M059J (cell line): Measurements from ENCODE around the gene HMG20B. TPM values are rescaled to one million over a fixed set of nuclear protein-coding genes. Genes with fewer than 3 reads are reported as not detected.

Experiments
- DNase-seq: peaks from one replicate; pipeline ENCODE4 v3.0.0-alpha.2; 2012; ENCODE audit warnings: low read depth
- total RNA-seq: library from RNA; depleted of rRNA; stranded (reverse); fragments of >200 nt; shearing (Covaris generic); gene quantifications from 2 replicates; pipeline ENCODE4 v1.2.3, GENCODE V29; 2014

HMG20B gene
- total RNA-seq, 1 experiment from 2014 or later, result 151 TPM

GRCh38 chr19:3537101-3537437 is 35.7 kb upstream of the HMG20B start:
- no peak for DNase-seq

- no peak for DNase-seq
Measured at GRCh38 chr19:3537438-3538240, 35.1 kb upstream of the HMG20B start.

- DNase-seq, result no peak
Measured at GRCh38 chr19:3538258-3538929, 34.4 kb upstream of the HMG20B start.

GRCh38 chr19:3538965-3539755 is 33.6 kb upstream of the HMG20B start, which contains the start of gene TEKTIP1:
TSS of gene TEKTIP1 (plus strand) at chr19:3539174. CDS start at chr19:3539178, 4 bp downstream.
- peak; percentile 48 for DNase-seq

- no peak for DNase-seq
Measured at GRCh38 chr19:3539756-3540118, 33.0 kb upstream of the HMG20B start.

- DNase-seq, result no peak
Measured at GRCh38 chr19:3543150-3544057, 29.3 kb upstream of the HMG20B start.

- no peak for DNase-seq
Measured at GRCh38 chr19:3544058-3544376, 28.7 kb upstream of the HMG20B start.

- DNase-seq, result peak; percentile 55
Measured at GRCh38 chr19:3544742-3545668, 27.7 kb upstream of the HMG20B start.

- no peak for DNase-seq
Measured at GRCh38 chr19:3545669-3546034, 27.1 kb upstream of the HMG20B start.

- DNase-seq, result no peak
Measured at GRCh38 chr19:3546119-3546518, 26.6 kb upstream of the HMG20B start.

GRCh38 chr19:3547301-3547731 is 25.4 kb upstream of the HMG20B start:
- no peak for DNase-seq

GRCh38 chr19:3547767-3548282 is 24.9 kb upstream of the HMG20B start:
- DNase-seq, result no peak

GRCh38 chr19:3548606-3549005 is 24.1 kb upstream of the HMG20B start:
- DNase-seq, result no peak

- no peak for DNase-seq
Measured at GRCh38 chr19:3549816-3550215, 22.9 kb upstream of the HMG20B start.

- DNase-seq, result no peak
Measured at GRCh38 chr19:3550947-3551791, 21.6 kb upstream of the HMG20B start.

GRCh38 chr19:3551792-3552095 is 21.0 kb upstream of the HMG20B start:
- no peak for DNase-seq

- no peak for DNase-seq
Measured at GRCh38 chr19:3554254-3555083, 18.3 kb upstream of the HMG20B start.

- no peak for DNase-seq
Measured at GRCh38 chr19:3555653-3556422, 16.9 kb upstream of the HMG20B start.
